Measurements from ENCODE around the gene AP2A1.
"Not testable (repeated sequence)": the region's sequence is repeated elsewhere in the genome, so short reads cannot be mapped to it uniquely, and the experiment has no call there.

Gene AP2A1

GRCh38 chr19:49817964-49818648 is 51.3 kb downstream of the AP2A1 start, which contains the start of gene MED25:
MED25 (plus strand) TSS chr19:49818289; CDS start chr19:49818342, 53 bp downstream.
- peak; percentile 88 for DNase-seq

DNA sequence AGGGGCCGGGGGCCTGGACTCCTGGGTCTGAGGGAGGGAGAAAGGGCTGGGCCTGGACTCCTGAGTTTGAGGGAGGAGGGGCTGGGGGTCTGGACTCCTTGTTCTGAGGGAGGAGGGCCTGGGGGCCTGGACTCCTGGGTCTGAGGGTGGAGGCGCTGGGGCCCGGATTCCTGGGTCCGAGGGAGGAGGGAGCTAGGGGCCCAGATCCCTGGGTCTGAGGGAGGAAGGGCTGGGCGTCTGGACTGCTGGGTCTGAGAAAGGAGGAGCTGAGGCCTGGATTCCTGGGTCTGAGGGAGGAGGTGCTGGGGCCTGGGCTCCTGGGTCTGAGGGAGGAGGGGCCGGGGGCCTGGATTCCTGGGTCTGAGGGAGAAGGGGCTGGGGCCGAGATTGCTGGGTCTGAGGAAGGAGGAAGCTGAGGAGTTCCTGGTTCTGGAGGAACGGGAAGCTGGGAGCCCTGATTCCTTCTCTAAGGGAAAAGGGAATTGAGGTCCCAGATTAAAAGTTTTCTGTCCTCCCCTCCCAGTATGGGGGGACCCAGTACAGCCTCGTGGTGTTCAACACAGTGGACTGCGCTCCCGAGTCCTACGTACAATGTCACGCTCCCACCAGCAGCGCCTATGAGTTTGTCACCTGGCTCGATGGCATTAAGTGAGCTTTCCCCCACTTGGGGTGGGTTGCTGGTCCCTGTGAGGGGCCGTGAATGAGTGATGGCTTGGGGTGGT is 52.0 kb downstream of the AP2A1 start:
- no peak for DNase-seq

GRCh38 chr19:49819452-49820115 is 52.8 kb downstream of the AP2A1 start:
- DNase-seq = not testable (repeated sequence)

DNA sequence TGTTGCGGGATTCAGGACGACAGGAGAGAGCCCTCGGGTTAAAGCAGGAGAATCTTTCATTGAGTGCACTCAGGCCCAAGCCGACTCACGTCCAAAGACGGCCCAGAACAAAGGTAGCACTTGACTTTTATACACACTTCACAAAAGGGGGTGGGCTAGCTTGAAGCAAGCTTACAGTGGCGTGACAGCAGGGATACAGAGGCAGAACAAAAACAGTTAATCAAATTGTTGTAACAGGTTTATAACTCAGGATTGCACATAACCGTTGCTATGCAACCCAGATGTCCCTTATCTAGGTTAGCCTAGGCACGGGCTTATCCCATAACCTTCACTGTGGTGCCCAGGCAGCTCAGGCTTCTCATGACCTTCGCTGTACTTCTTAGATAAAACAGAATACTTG is 53.3 kb downstream of the AP2A1 start:
- no peak for DNase-seq

- no peak for DNase-seq
Observed at GRCh38 chr19:49823472-49823871, 56.7 kb downstream of the AP2A1 start.

DNA sequence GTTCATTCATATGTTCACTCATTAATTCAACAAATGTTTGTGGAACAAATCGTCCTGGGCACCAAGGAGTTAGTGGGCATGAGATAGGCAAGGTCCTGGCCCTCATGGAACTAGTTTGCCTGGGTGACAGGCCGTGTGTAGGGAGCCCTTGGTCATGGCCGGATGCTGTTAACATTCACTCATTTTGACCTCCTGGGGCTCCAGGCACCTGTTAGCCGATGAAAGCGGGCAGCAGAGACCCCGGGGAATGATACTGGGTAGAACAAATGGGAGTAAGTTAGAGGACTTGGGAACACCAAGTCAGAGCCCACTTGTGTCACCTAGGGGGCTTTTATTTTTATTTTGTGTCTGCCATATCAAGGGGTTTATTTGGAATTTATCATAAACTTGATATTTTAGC is 57.9 kb downstream of the AP2A1 start:
- DNase-seq = no peak

DNA sequence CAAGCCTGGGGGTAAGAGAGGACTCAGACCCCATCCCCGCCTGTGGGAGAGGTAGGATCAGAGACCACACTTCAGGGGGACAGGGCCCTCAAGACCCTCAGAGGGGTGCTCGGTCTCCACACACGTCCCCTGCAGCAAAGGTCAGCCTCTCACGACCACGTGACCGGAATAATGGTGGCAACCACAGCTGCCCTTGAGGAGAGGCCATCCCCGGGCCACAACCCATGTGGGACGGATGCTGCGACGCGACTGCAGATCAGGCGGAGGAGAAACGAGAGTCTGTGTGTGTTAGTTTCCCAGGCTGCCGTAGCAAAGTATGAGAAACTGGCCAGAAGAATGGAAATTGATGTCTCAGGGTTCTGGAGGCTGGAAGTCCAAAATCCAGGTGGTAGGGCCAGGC is 60.2 kb downstream of the AP2A1 start:
- no peak for DNase-seq

- DNase-seq = no peak
Observed at GRCh38 chr19:49829200-49829599, 62.4 kb downstream of the AP2A1 start.

- DNase-seq = no peak
Observed at GRCh38 chr19:49829721-49830120, 62.9 kb downstream of the AP2A1 start.

DNA sequence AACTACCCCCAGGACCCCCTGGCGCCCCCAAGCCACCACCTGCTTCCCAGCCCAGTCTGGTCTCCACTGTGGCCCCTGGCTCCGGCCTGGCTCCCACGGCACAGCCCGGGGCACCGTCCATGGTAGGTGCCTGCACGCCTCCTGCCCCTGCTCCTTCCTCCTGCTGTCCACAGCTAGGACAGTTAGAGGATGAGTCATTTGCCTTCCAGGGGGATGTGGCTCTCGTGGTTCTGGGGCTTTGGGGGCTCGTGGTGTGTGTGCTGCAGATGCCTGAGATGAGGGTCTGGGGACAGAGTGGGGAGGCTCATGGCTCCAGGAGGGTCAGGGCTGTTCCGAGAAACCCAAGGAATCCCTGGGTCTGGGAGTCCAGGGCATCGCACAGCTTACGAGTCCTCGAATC is 64.0 kb downstream of the AP2A1 start:
- no peak for DNase-seq

GRCh38 chr19:49831592-49831991 is 64.8 kb downstream of the AP2A1 start:
- no peak for DNase-seq

DNA sequence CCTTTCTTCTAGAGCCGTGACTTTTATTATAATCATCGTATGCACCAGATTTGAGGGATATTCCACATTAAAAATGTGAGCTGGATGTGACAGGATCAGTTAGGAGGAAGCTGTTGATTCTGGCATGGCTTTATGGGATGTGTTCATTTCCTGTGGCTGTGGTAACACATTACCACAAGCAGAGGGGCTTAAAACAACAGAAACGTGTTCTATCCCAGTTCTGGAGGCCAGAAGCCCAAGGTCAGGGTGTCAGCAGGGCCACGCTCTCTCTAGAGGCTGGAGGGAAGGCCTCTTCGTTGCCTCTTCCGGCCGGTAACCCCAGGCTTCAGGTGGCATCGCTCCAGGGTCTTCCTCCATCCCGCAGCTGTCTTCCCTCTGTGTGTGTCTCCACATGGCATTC is 65.8 kb downstream of the AP2A1 start:
- DNase-seq = no peak

- no peak for DNase-seq
Observed at GRCh38 chr19:49833599-49833998, 66.8 kb downstream of the AP2A1 start.

DNA sequence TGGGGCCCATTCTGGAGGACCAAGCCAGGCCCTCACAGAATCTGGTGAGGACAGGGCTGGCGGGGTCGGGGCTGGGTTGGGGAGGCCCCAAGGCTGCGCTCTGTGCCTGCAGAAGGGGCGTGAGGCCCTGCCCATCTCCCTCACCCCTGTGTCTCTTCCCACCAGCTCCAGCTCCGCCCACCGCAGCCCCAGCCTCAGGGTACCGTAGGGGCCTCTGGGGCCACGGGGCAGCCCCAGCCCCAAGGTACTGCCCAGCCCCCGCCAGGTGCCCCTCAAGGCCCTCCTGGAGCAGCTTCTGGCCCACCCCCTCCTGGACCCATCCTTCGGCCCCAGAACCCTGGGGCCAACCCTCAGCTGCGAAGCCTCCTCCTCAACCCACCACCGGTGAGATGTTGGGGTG is 68.8 kb downstream of the AP2A1 start:
- DNase-seq = no peak

- DNase-seq = no peak
Observed at GRCh38 chr19:49836176-49837008, 69.6 kb downstream of the AP2A1 start.

DNA sequence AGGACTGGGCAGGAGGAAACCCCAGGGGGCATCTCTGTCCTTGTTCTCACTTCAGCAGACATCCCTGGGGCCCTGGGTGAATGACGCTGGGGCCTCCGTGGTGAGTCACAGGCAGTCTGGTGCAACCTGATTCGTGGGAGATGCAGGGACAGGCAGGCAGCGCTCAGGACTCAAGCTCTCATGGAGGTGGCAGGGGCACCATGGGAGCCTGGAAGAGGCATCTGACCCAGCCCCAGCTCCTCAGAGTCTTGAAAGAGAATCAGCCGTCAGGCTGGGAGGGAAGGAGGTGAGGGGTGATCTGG is 70.2 kb downstream of the AP2A1 start:
- DNase-seq = no peak

DNA sequence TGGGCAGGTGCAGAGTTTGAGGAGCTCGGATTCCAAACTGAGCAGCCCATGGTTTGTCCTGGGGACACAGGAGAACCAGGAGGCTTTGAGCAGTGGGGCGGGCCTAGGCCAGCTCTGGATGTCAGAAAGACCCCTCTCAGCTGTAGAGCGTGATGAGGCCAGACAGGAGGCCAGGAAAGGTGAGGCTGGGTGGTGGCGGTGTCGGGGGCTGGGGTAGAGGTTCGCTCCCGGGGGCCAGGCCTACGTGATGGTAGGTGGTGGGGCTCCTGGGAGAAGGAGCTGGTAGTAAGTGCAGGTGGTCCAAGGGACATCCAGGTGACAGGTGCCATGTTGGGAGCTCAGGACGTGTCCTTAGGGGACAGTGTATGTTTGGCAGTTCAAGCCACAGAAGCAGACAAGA is 70.6 kb downstream of the AP2A1 start:
- DNase-seq = no peak

- no peak for DNase-seq
Observed at GRCh38 chr19:49838885-49839588, 72.2 kb downstream of the AP2A1 start.

DNA sequence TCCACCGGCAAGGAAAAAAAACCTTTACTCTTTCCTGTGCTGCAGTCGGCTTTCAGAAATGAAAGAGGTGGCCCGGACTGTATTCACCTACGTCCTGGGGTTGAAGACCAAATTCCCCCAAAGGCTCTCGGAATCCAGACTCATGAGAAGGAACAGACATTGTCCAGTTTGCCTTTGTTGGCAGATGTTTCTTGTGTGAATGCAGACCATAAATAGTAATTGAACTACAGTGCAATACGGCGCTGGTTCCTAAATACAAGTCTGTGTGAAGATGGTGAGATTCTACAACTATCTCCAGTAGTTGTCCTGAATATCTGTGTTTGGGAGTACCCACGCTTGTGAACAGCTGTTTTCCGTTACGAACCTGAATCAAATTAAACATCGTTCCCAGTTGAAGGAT is 72.9 kb downstream of the AP2A1 start:
- no peak for DNase-seq

DNA sequence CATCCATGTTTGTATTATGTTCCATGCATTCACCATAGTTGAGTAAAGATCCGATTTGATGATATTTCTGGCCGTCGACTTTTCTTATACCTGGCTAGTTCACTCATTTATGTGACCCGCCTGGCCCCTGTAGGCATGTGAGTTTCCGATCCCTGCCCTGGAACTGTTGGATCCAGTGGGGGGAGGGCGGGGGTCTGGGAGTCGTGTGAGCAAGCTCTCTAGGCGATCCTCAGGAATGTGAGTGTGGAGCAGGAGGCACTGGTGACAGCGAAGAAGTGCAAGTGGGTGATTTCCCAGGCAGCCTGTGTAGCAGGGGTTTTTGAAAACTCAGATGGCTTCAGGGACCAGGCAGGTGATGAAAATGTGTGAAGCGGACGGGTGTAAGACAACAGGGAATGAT is 73.5 kb downstream of the AP2A1 start:
- DNase-seq = no peak

GRCh38 chr19:49840736-49841249 is 74.0 kb downstream of the AP2A1 start:
- no peak for DNase-seq

GRCh38 chr19:49843265-49843664 is 76.5 kb downstream of the AP2A1 start:
- no peak for DNase-seq

All from activated naive CD4-positive, alpha-beta T cell treated with Interleukin-2 at 50 U/mL for 16 hours (primary cell).